ENCODE results near the gene HSPA12A.

The HSPA12A gene

GRCh38 chr10:116743266-116744064 is 1.1 kb upstream of the HSPA12A start:
- no peak for DNase-seq (ENCODE audit: low spot score)

- peak; percentile 57 for DNase-seq (ENCODE audit: low spot score)
Observed at GRCh38 chr10:116741391-116742351, 695 bp downstream of the HSPA12A start.

- peak; percentile 68 for DNase-seq (ENCODE audit: low spot score)
Observed at GRCh38 chr10:116740971-116741370, 1.4 kb downstream of the HSPA12A start.

GRCh38 chr10:116738339-116738738 is 4.0 kb downstream of the HSPA12A start:
- no peak for DNase-seq (ENCODE audit: low spot score)

GRCh38 chr10:116737627-116738327 is 4.6 kb downstream of the HSPA12A start:
- DNase-seq (ENCODE audit: low spot score), result no peak

- no peak for DNase-seq (ENCODE audit: low spot score)
Observed at GRCh38 chr10:116733566-116733965, 8.8 kb downstream of the HSPA12A start.

- no peak for DNase-seq (ENCODE audit: low spot score)
Observed at GRCh38 chr10:116732573-116732972, 9.8 kb downstream of the HSPA12A start.

GRCh38 chr10:116730464-116731260 is 11.7 kb downstream of the HSPA12A start:
- DNase-seq (ENCODE audit: low spot score), result no peak

- no peak for DNase-seq (ENCODE audit: low spot score)
Observed at GRCh38 chr10:116729243-116729642, 13.1 kb downstream of the HSPA12A start.

- DNase-seq (ENCODE audit: low spot score), result no peak
Observed at GRCh38 chr10:116728526-116729096, 13.8 kb downstream of the HSPA12A start.

GRCh38 chr10:116723428-116724281 is 18.7 kb downstream of the HSPA12A start:
- DNase-seq (ENCODE audit: low spot score), result no peak

GRCh38 chr10:116722736-116723427 is 19.5 kb downstream of the HSPA12A start:
- DNase-seq (ENCODE audit: low spot score), result no peak

- DNase-seq (ENCODE audit: low spot score), result no peak
Observed at GRCh38 chr10:116721547-116722392, 20.6 kb downstream of the HSPA12A start.

- DNase-seq (ENCODE audit: low spot score), result no peak
Observed at GRCh38 chr10:116720668-116721546, 21.5 kb downstream of the HSPA12A start.

- no peak for DNase-seq (ENCODE audit: low spot score)
Observed at GRCh38 chr10:116720241-116720643, 22.1 kb downstream of the HSPA12A start.

- no peak for DNase-seq (ENCODE audit: low spot score)
Observed at GRCh38 chr10:116719804-116720203, 22.6 kb downstream of the HSPA12A start.

GRCh38 chr10:116718058-116718457 is 24.3 kb downstream of the HSPA12A start:
- no peak for DNase-seq (ENCODE audit: low spot score)
